ENCODE measurements around the gene LRRN2. TPM values are rescaled to one million over a fixed set of nuclear protein-coding genes. Genes with fewer than 3 reads are reported as not detected.

The LRRN2 gene
- total RNA-seq, 1 donor from 2014 or later, result 0.05 TPM

DNA sequence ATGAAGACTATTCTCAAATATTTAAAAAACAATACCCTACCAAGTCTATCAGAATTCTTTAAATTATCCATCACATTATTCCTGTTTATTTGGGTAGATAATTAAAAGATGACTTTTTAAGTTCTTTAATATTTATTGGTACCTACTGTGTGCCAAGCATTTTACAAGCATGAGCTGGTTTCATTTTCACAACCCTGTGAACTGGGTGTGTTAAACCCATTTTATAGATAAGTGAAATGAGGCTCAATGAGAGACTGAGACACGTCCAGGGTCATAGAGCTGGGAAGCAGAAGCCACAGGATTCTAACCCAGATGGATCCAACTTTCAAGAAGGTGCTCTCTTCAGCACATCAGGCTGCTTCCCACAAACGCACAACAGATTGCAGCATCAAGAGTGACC is 12.3 kb downstream of the LRRN2 start:
- Mint-ChIP-seq H3K4me1 (no peaks in the 10 kb centered on the region), H3K9me3 (no peaks in the 10 kb centered on the region), H3K36me3 (ENCODE audit: low read depth) (no peaks in the 10 kb centered on the region), H3K27me3 (peaks cover 9% of the 10 kb centered on the region), H3K4me3 (no peak overlapping the region), H3K27ac (no peak overlapping the region)
- no peak for DNase-seq
- intact Hi-C loops (cut with micrococcal nuclease), result no loop called here

DNA sequence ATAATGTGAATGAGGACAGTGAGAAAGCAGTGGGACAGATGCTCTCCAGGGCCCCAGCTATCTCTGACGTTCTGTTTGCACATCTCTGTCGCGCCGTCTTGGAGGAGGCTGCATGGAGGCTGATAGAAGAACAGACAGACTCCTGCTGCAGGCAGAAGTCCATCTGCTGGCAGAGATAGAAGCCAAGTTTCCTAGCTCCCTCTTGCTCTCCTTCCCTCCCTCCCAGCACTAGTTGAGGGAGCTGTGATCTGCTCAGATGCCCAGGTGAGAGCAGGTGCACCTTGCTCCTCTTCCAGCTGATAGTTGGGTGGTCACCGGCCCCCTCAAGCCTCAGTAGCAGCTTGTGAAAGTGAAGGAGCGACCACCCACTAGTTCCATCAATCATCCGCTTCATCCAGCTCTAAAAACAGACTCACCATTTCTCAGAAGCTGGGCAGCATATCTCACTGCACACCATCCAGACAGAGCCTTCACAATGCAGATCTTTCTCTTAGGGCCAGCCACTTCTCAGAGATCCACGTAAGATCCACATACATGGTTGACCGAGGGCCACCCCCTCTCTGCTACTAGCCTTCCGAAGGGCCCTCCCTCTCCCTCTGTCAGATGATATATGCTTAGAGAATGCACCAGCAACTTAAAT is 12.9 kb downstream of the LRRN2 start:
- Mint-ChIP-seq H3K9me3 (no peaks in the 10 kb centered on the region), H3K27ac (no peak overlapping the region), H3K36me3 (ENCODE audit: low read depth) (no peaks in the 10 kb centered on the region), H3K4me3 (no peak overlapping the region), H3K27me3 (peaks cover 9% of the 10 kb centered on the region), H3K4me1 (no peaks in the 10 kb centered on the region)
- intact Hi-C loops (cut with micrococcal nuclease), result no loop called here
- DNase-seq, result no peak

- H3K36me3 Mint-ChIP-seq (ENCODE audit: low read depth), result no peaks in the 10 kb centered on the region
- no peaks in the 10 kb centered on the region for H3K9me3 Mint-ChIP-seq
- intact Hi-C loops (cut with micrococcal nuclease), result no loop called here
These were observed 13.5 kb downstream of the LRRN2 start for GRCh38 chr1:204672069-204672468.

DNA sequence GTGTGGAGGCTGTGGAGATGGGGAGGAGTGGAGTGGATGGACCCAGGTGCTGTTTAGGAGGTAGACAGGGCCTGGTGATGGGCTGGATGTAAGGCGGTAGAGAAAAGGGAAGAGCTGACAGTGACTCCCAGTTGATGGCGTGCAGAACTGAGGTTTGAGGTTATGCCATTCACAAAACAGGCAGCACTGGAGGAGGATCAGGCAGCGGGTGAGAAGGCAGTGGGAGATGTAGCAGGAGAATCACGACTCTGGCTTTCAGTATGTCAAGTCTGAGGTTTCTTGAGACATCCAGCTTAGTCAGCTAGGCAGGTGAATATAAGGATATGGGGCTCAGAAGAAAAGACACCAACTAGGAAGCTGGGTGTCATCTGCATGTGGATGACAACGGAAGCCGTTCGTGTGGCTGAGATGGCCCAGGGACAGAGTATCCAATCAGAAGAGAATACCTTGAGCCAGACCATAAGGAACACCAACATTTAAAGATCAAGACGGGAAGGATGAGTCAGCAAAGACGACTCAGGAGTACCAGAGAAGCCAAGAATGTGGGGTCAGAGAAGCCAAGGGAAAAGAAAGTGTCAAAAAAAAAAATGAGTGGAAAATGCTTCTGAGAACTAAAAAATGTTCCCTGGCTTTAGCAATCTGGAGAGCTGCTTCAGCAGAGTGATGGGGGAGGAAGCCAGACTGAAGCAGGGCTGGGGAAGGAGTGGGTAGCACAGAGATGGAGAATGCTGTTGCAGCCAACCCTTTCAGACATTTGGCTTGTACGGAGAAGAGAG is 15.2 kb downstream of the LRRN2 start:
- Mint-ChIP-seq H3K4me3 (no peak overlapping the region), H3K36me3 (ENCODE audit: low read depth) (no peaks in the 10 kb centered on the region), H3K9me3 (no peaks in the 10 kb centered on the region), H3K27me3 (no peaks in the 10 kb centered on the region), H3K27ac (no peak overlapping the region), H3K4me1 (no peaks in the 10 kb centered on the region)
- DNase-seq, result no peak
- intact Hi-C loops (cut with micrococcal nuclease), result no loop called here

More at GRCh38 chr1:204672069-204672468, 13.5 kb downstream of the LRRN2 start:
- Mint-ChIP-seq H3K27me3 (peaks cover 7% of the 10 kb centered on the region), H3K4me3 (no peak overlapping the region), H3K27ac (no peak overlapping the region), H3K4me1 (no peaks in the 10 kb centered on the region)
- no peak for DNase-seq

DNA sequence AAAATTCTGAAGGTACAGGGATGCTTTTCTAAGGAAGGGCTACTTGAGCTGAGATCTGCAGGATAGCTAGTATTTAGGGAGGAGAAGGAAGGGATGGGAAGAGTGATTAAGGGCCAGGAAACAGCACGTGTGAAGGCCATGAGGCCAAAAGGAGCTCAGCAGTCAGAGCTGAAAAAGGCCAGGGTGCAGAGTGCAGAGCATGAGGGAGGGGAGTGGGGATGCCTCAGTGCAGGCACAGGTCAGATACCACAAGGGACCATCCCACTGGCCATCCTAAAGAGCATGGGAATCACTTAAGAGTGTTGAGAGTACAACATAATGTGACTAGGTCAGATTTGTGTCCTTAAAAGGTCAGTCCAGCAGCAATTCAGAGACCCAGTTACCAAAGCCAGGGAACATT is 16.0 kb downstream of the LRRN2 start:
- Mint-ChIP-seq H3K27ac (no peak overlapping the region), H3K4me1 (no peaks in the 10 kb centered on the region), H3K9me3 (no peaks in the 10 kb centered on the region), H3K4me3 (no peak overlapping the region), H3K27me3 (no peaks in the 10 kb centered on the region), H3K36me3 (ENCODE audit: low read depth) (no peaks in the 10 kb centered on the region)
- DNase-seq, result no peak
- intact Hi-C loops (cut with micrococcal nuclease), result no loop called here

- Mint-ChIP-seq H3K9me3 (no peaks in the 10 kb centered on the region), H3K36me3 (ENCODE audit: low read depth) (no peaks in the 10 kb centered on the region), H3K27me3 (peaks cover 6% of the 10 kb centered on the region), H3K27ac (no peak overlapping the region), H3K4me3 (no peak overlapping the region), H3K4me1 (no peaks in the 10 kb centered on the region)
- no peak for DNase-seq
- intact Hi-C loops (cut with micrococcal nuclease), result no loop called here
These were observed 21.2 kb downstream of the LRRN2 start for GRCh38 chr1:204664384-204664651.

- Mint-ChIP-seq H3K36me3 (ENCODE audit: low read depth) (no peaks in the 10 kb centered on the region), H3K27me3 (peaks cover 6% of the 10 kb centered on the region), H3K27ac (no peak overlapping the region), H3K4me1 (no peaks in the 10 kb centered on the region), H3K9me3 (no peaks in the 10 kb centered on the region), H3K4me3 (no peak overlapping the region)
- no peak for DNase-seq
- intact Hi-C loops (cut with micrococcal nuclease), result no loop called here
These were observed 21.7 kb downstream of the LRRN2 start for GRCh38 chr1:204663644-204664383.

GRCh38 chr1:204662530-204662929 is 23.0 kb downstream of the LRRN2 start:
- Mint-ChIP-seq H3K4me1 (no peaks in the 10 kb centered on the region), H3K27me3 (peaks cover 6% of the 10 kb centered on the region), H3K4me3 (no peak overlapping the region), H3K9me3 (no peaks in the 10 kb centered on the region), H3K27ac (no peak overlapping the region), H3K36me3 (ENCODE audit: low read depth) (no peaks in the 10 kb centered on the region)
- no peak for DNase-seq
- intact Hi-C loops (cut with micrococcal nuclease), result no loop called here

DNA sequence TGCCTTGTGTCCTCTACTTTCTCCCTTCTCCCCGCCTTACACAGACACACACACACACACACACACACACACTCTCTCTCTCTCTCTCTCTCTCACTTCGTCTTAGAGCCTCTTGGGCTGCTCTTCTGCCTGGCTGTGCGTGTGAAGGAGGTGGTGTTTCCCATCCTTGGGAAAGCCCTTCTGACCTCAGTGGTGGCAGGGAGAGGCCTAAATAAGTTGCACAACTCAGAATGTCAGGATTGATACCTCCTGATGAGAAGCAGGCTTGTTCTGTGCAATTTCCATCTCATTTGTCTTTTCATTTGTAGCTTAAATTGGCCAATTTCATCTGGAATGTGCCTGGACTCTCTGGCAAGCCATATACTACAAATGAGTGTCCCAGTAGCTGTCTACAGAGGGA is 25.0 kb downstream of the LRRN2 start:
- H3K9me3 Mint-ChIP-seq, result no peaks in the 10 kb centered on the region
- no peak overlapping the region for H3K4me3 Mint-ChIP-seq
- intact Hi-C loops (cut with micrococcal nuclease), result no loop called here
- DNase-seq, result no peak
- H3K27ac Mint-ChIP-seq, result no peak overlapping the region
- no peaks in the 10 kb centered on the region for H3K4me1 Mint-ChIP-seq
- H3K36me3 Mint-ChIP-seq (ENCODE audit: low read depth), result no peaks in the 10 kb centered on the region
- peaks cover 10% of the 10 kb centered on the region for H3K27me3 Mint-ChIP-seq

GRCh38 chr1:204659056-204659455 is 26.5 kb downstream of the LRRN2 start:
- intact Hi-C loops (cut with micrococcal nuclease), result no loop called here
- no peaks in the 10 kb centered on the region for H3K9me3 Mint-ChIP-seq
- H3K27ac Mint-ChIP-seq, result no peak overlapping the region
- no peak for DNase-seq
- peaks cover 13% of the 10 kb centered on the region for H3K27me3 Mint-ChIP-seq
- no peaks in the 10 kb centered on the region for H3K4me1 Mint-ChIP-seq
- no peaks in the 10 kb centered on the region for H3K36me3 Mint-ChIP-seq (ENCODE audit: low read depth)
- H3K4me3 Mint-ChIP-seq, result no peak overlapping the region

GRCh38 chr1:204658295-204658694 is 27.2 kb downstream of the LRRN2 start:
- intact Hi-C loops (cut with micrococcal nuclease), result no loop called here
- Mint-ChIP-seq H3K36me3 (ENCODE audit: low read depth) (no peaks in the 10 kb centered on the region), H3K4me3 (no peak overlapping the region), H3K27ac (no peak overlapping the region), H3K4me1 (no peaks in the 10 kb centered on the region), H3K27me3 (peaks cover 14% of the 10 kb centered on the region), H3K9me3 (no peaks in the 10 kb centered on the region)
- no peak for DNase-seq

DNA sequence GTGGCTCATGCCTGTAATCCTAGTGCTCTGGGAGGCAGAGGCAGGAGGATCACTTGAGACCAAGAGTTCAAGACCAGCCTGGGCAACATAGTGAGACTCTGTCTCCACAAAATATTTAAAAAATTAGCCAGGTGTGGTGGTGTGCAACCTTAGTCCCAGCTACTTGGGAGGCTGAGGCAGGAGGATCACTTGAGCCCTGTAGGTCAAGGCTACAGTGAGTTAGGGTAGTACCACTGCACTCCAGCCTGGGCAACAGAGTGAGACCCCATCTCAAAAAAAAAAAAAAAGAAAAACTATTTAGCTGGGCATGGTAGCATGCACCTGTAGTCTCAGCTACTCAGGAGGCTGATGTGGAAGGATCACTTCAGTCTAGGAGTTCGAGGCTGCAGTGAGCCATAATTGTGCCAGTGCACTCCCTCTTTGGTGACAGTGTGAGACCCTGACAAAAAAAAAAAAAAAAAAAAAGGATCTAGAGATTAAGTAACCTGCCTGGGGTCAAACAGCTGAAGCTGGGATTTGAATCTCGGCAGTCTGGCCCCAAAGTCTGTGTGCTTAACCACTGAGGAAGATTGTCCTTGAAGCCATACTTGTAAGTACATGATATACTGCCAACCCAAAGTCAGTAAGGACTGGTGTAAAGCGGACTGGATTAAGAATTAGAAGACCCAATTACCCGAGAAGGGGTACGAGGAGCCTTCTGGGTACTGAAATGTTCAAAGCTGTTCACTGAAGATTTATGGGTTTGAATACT is 31.8 kb downstream of the LRRN2 start:
- Mint-ChIP-seq H3K9me3 (no peaks in the 10 kb centered on the region), H3K4me1 (no peaks in the 10 kb centered on the region), H3K27me3 (peaks cover 24% of the 10 kb centered on the region), H3K36me3 (ENCODE audit: low read depth) (no peaks in the 10 kb centered on the region), H3K4me3 (no peak overlapping the region), H3K27ac (no peak overlapping the region)
- intact Hi-C loops (cut with micrococcal nuclease), result no loop called here
- no peak for DNase-seq

GRCh38 chr1:204652497-204652896 is 33.0 kb downstream of the LRRN2 start:
- no peaks in the 10 kb centered on the region for H3K9me3 Mint-ChIP-seq
- H3K36me3 Mint-ChIP-seq (ENCODE audit: low read depth), result no peaks in the 10 kb centered on the region
- no peak overlapping the region for H3K27ac Mint-ChIP-seq
- H3K27me3 Mint-ChIP-seq, result peaks cover 24% of the 10 kb centered on the region
- no peak overlapping the region for H3K4me3 Mint-ChIP-seq
- DNase-seq, result no peak
- intact Hi-C loops (cut with micrococcal nuclease), result no loop called here
- H3K4me1 Mint-ChIP-seq, result peaks cover under 1% of the 10 kb centered on the region
